Measurements from ENCODE around the gene TAS1R1. TPM values are rescaled to one million over a fixed set of nuclear protein-coding genes. Genes with fewer than 3 reads are reported as not detected.

TAS1R1 gene
- total and polyA plus RNA-seq, 9 of the 15 experiments (the other 6 are each of a cell fraction or from before 2014, with no cell fraction given), result 0.06 TPM; not detected in 8

- TF ChIP-seq PBX2 (CRISPR knock-in tag; IDR thresholded peaks at IDR 0.05; ENCODE audit: low read depth), result no peak
- no peak for TF ChIP-seq PBX2 (tag; conservative IDR thresholded peaks at IDR 0.05; ENCODE audit: low read depth)
- TF ChIP-seq FOXP1 (CRISPR knock-in tag; IDR thresholded peaks at IDR 0.05), result no peak
- no peak; a peak in 1 of 6 replicates for TF ChIP-seq ZBTB11 (CRISPR knock-in tag; IDR thresholded peaks at IDR 0.05)
- TF ChIP-seq HMG20B (CRISPR knock-in tag; IDR thresholded peaks at IDR 0.05), result no peak
- TF ChIP-seq SP2 (IDR thresholded peaks at IDR 0.05; ENCODE audit: extremely low read depth, low read depth, low read length, poor library complexity, severe bottlenecking), result peak; percentile 48
- no peak for TF ChIP-seq CBFA2T2 (conservative IDR thresholded peaks at IDR 0.05)
- no peak; the same call in 1 of the 2 replicates for TF ChIP-seq ZBTB1 (CRISPR knock-in tag; IDR thresholded peaks at IDR 0.05; ENCODE audit: borderline replicate concordance, low read depth)
- TF ChIP-seq STAT5A (IDR thresholded peaks at IDR 0.05; ENCODE audit: borderline replicate concordance, low read length), result no peak
- no peak for TF ChIP-seq KAT7 (CRISPR knock-in tag; IDR thresholded peaks at IDR 0.05; ENCODE audit: borderline replicate concordance)
- TF ChIP-seq ZNF77 (CRISPR knock-in tag; IDR thresholded peaks at IDR 0.05), result no peak
- TF ChIP-seq CBX8 (IDR thresholded peaks at IDR 0.05; ENCODE audit: borderline replicate concordance, extremely low read depth, low read depth, low read length, poor library complexity, severe bottlenecking), result no peak
- TF ChIP-seq ARID1B (IDR thresholded peaks at IDR 0.05), result no peak
- peak; percentile 79 for TF ChIP-seq L3MBTL2 (IDR thresholded peaks at IDR 0.05)
- TF ChIP-seq, protein P1, sequence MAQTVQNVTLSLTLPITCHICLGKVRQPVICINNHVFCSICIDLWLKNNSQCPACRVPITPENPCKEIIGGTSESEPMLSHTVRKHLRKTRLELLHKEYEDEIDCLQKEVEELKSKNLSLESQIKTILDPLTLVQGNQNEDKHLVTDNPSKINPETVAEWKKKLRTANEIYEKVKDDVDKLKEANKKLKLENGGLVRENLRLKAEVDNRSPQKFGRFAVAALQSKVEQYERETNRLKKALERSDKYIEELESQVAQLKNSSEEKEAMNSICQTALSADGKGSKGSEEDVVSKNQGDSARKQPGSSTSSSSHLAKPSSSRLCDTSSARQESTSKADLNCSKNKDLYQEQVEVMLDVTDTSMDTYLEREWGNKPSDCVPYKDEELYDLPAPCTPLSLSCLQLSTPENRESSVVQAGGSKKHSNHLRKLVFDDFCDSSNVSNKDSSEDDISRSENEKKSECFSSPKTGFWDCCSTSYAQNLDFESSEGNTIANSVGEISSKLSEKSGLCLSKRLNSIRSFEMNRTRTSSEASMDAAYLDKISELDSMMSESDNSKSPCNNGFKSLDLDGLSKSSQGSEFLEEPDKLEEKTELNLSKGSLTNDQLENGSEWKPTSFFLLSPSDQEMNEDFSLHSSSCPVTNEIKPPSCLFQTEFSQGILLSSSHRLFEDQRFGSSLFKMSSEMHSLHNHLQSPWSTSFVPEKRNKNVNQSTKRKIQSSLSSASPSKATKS (CRISPR knock-in tag; IDR thresholded peaks at IDR 0.05), result no peak
- no peak for TF ChIP-seq ZEB2 (IDR thresholded peaks at IDR 0.05)
- peak; percentile 62 for TF ChIP-seq NEUROD1 (IDR thresholded peaks at IDR 0.05; ENCODE audit: borderline replicate concordance, low read depth, low read length, partially characterized antibody)
- TF ChIP-seq ZNF124 (CRISPR knock-in tag; IDR thresholded peaks at IDR 0.05), result no peak
- TF ChIP-seq SRSF3 (IDR thresholded peaks at IDR 0.05; ENCODE audit: insufficient read depth, low read length), result no peak
- TF ChIP-seq ZSCAN29 (IDR thresholded peaks at IDR 0.05), result no peak
Observed at GRCh38 chr1:6579374-6580118, 24.4 kb downstream of the TAS1R1 start, which contains the start of gene ZBTB48 (continued).
